Activated T-cell treated with anti-CD3 and anti-CD28 coated beads, Interleukin-2, amount 50 U/mL, for 4 hours (primary cell): ENCODE data around the gene ST8SIA3. TPM values are rescaled to one million over a fixed set of nuclear protein-coding genes. Genes with fewer than 3 reads are reported as not detected.

Source experiments
- ATAC-seq, 2 donors: fragments of 200-7000 bp; cut with Tn5 transposase; one replicate each; pipeline ENCODE4 v1.10.0; 2021
- DNase-seq: peaks from one replicate; pipeline ENCODE4 v3.0.0-alpha.2; 2020
- H3K27me3 Mint-ChIP-seq: one replicate; pipeline ENCODE4 v1.8.0; 2021; ENCODE audit warnings: low read depth, mixed read lengths
- H3K36me3 Mint-ChIP-seq: one replicate; pipeline ENCODE4 v1.8.0; 2022; ENCODE audit warnings: mixed read lengths; ENCODE audit not compliant: insufficient read depth
- H3K4me1 Mint-ChIP-seq: one replicate; pipeline ENCODE4 v1.8.0; 2021; ENCODE audit warnings: low read depth, mixed read lengths
- H3K4me3 Mint-ChIP-seq: one replicate; pipeline ENCODE4 v1.8.0; 2021; ENCODE audit warnings: mild to moderate bottlenecking, moderate library complexity, mixed read lengths
- H3K9me3 Mint-ChIP-seq: one replicate; pipeline ENCODE4 v1.8.0; 2021; ENCODE audit warnings: mixed read lengths
- total RNA-seq, 3 donors: library from RNA; stranded (reverse); gene quantifications; one replicate each; pipeline ENCODE4 v1.2.1, GENCODE V29; 2021

The ST8SIA3 gene, protein sequence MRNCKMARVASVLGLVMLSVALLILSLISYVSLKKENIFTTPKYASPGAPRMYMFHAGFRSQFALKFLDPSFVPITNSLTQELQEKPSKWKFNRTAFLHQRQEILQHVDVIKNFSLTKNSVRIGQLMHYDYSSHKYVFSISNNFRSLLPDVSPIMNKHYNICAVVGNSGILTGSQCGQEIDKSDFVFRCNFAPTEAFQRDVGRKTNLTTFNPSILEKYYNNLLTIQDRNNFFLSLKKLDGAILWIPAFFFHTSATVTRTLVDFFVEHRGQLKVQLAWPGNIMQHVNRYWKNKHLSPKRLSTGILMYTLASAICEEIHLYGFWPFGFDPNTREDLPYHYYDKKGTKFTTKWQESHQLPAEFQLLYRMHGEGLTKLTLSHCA
- not detected for total RNA-seq

DNA sequence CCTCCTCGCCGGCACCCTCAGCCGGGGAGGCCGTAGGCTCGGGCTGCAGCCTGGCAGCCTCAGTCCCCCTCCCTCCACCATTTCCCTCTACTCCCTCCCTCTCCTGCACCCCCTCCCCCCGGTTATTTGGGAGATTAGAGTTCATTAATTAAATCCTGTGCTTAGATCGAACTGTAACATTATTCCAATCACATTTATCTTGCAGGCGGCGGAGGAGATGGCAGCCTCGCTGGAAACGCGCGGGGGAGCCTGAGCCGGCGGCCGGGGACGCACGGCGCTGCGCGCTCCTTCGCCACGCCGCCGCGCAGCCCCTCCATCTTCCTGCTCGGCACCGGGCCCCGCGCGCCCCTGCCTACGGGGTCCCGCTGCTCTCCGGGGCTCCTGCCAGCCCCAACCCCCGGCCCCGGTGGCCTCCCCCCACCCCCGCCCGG lies at the start of gene ST8SIA3:
Gene ST8SIA3, plus strand, starts transcription at position 287 of the 431 bp plus-strand sequence. CDS start 290 bp downstream, outside the sequence.
- Mint-ChIP-seq H3K9me3 (peaks cover 5% of the 10 kb centered on the region), H3K36me3 (no peaks in the 10 kb centered on the region), H3K4me1 (no peaks in the 10 kb centered on the region), H3K4me3 (no peak within 1 kb of the TSS), H3K27me3 (peaks cover 51% of the 10 kb centered on the region)
- ATAC-seq (no peak), DNase-seq (no peak)

DNA sequence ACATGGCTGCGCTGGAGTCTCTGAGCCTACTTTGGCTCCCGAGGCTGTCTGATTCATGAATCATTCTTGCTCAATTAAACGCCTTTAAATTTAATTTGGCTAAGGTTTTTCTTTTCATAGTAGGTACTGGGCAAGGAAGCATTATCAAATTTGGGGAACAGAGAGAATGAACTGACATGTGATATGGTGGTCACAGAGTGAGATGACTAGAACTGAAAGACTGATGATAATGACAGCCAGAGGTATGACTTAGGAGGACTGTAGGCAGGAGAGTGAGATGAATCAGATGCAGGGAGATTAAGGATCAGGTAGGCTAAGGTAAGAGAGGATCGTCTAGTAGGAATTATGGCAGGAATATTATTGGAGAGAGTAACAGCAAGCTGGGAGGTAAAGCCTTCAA lies 40.9 kb upstream of the ST8SIA3 start:
- H3K4me3 Mint-ChIP-seq = no peak overlapping the region
- peaks cover 3% of the 10 kb centered on the region for H3K9me3 Mint-ChIP-seq
- no peak for DNase-seq
- no peaks in the 10 kb centered on the region for H3K4me1 Mint-ChIP-seq
- no peaks in the 10 kb centered on the region for H3K27me3 Mint-ChIP-seq
- ATAC-seq = no peak
- H3K36me3 Mint-ChIP-seq = no peaks in the 10 kb centered on the region

DNA sequence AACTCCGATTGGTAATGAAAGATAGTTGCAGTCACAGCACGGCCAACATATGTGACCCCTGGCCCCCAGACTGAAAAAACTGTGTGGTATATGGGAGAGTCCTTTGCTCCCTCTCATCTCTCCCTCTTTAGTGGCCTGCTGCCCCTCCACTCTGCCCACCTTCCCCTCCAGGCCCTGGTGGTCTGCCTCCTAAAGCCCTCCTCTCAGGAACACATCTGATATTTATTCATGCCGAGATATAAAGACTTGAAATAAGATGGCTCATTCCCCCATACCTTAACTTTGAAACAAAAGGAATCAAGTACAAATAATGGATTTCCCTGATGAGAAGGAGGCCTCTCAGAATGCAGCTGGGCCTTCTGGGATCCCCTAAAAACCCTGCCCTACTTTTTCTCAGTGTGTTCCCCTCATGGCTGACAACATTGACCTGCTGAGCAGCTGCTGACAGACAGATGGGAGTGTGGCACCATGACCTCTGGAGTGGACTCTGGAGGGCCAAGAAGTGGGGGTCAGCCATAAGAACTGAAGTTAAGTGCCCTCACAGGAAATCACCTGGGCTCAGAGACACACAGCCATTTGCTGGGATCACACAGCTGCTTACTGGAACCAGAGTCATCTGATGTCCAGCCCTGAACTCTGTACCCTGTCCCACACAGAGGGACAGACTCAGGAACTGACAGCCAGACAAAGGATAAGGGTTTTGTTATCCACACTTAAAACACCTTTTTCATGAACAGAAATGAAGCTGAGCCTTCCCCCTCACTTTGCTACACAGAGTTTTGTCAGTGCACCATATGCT lies 39.8 kb upstream of the ST8SIA3 start:
- H3K9me3 Mint-ChIP-seq = peaks cover 3% of the 10 kb centered on the region

DNA sequence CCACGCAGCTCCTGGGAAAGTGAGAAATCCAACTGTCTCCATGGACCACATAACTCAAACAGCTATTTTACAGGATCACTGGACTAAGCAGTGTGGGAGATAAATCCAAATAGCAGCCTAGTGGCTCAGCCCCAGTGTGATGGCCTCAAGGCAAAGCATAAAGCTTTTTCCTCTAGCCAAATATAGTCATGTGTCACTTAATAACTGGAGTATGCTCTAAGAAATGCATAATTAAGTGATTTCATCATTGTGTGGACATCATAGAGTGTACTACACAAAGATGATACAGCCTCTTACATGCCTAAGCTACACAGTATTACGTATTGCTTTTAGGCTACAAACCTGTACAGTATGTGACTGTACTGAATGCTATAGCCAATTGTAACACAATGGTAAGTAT lies 31.8 kb upstream of the ST8SIA3 start:
- H3K36me3 Mint-ChIP-seq = no peaks in the 10 kb centered on the region
- DNase-seq (no peak), ATAC-seq (no peak)
- H3K4me1 Mint-ChIP-seq = no peaks in the 10 kb centered on the region
- H3K27me3 Mint-ChIP-seq = peaks cover 2% of the 10 kb centered on the region
- no peak overlapping the region for H3K4me3 Mint-ChIP-seq
- peaks cover 6% of the 10 kb centered on the region for H3K9me3 Mint-ChIP-seq

More for the DNA sequence above, 39.8 kb upstream of the ST8SIA3 start:
- DNase-seq (no peak), ATAC-seq (no peak)
- Mint-ChIP-seq H3K27me3 (no peaks in the 10 kb centered on the region), H3K4me1 (no peaks in the 10 kb centered on the region), H3K4me3 (no peak overlapping the region), H3K36me3 (no peaks in the 10 kb centered on the region)

DNA sequence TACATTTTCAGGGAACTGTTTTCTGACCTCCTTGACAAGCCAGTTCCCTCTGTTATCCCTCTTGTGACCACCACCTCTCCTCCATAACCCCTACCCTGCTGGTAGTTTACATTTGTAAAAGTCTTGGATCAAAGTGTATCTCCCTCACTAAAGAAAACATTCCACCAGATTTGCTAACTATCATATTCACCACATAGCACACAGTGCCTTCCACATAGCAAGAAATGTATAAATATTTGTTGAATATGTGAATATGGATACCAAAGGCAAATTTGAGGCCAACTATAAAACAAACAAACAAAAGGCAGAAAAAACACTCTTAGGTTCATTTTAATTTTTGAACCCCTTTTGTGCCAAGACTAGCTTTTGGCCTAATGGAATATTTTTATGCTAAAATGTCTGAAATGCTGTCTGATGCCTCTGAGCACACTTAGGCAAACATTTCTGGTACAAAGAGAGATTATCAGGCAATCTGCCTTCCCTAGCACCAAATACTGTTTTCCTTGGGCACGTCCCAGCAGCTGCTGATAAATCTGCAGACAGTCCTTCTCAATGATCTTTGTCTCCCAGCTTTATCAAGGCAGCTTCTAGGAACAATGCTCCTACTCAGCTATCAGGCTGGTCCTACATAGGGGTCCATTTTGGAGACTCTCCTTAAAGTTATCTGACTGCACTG lies 26.7 kb upstream of the ST8SIA3 start:
- Mint-ChIP-seq H3K4me1 (no peaks in the 10 kb centered on the region), H3K27me3 (peaks cover 2% of the 10 kb centered on the region), H3K36me3 (no peaks in the 10 kb centered on the region), H3K4me3 (no peak overlapping the region), H3K9me3 (peaks cover 9% of the 10 kb centered on the region)
- no peak for DNase-seq
- no peak for ATAC-seq

DNA sequence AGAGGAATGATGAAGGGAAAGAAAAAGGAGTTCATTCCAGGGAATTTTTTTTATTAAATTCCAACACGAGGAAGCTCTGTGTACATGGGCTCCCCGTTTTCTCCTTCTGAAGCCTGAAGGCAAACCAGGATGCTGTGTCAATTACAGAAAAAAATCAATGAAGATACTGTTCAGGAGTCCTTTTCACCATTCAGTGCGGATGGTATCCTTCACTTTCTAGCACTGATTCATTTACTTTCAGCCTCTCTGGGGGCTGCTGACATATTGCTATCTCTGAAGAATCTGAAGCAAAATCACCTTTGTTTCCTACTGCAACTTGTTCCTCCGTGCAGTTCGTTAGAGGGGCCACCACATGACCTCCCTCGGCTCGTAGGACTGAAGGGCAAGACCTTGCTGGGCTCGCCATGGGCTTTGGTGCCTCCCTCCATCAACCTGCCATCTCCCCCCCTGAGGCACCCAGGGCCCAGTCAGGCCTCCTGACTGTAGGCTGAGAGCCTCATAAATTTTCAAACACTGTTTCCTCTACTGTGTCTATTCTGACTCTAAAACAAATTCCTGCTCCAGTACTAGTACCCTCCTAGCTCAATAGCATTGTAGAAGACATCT lies 25.5 kb upstream of the ST8SIA3 start:
- H3K36me3 Mint-ChIP-seq = no peaks in the 10 kb centered on the region

DNA sequence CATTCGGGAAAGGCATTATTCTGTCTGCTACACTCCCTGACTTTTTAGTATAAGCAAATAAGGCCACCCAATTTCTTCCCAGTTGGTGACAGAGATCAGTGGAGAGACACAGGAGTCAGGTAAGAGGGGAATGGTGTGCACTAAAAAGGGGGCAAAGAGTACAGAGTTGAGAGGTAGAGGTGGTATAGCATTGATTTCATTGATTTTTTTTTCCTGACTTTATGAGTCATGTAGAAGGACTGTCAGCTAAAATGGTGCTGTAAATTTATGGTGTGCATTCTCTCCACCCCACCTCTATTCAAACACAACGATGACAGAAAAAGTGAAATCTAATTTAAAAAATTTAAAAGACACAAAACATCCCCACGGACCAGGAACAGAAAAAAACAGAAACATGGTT lies 23.7 kb upstream of the ST8SIA3 start:
- no peak for ATAC-seq
- no peak for DNase-seq
- H3K4me1 Mint-ChIP-seq = no peaks in the 10 kb centered on the region
- H3K27me3 Mint-ChIP-seq = no peaks in the 10 kb centered on the region
- no peak overlapping the region for H3K4me3 Mint-ChIP-seq
- peaks cover 9% of the 10 kb centered on the region for H3K9me3 Mint-ChIP-seq
- H3K36me3 Mint-ChIP-seq = no peaks in the 10 kb centered on the region

More for the DNA sequence above, 25.5 kb upstream of the ST8SIA3 start:
- Mint-ChIP-seq H3K4me3 (no peak overlapping the region), H3K4me1 (no peaks in the 10 kb centered on the region), H3K9me3 (peaks cover 9% of the 10 kb centered on the region), H3K27me3 (peaks cover 2% of the 10 kb centered on the region)
- ATAC-seq (no peak), DNase-seq (no peak)

DNA sequence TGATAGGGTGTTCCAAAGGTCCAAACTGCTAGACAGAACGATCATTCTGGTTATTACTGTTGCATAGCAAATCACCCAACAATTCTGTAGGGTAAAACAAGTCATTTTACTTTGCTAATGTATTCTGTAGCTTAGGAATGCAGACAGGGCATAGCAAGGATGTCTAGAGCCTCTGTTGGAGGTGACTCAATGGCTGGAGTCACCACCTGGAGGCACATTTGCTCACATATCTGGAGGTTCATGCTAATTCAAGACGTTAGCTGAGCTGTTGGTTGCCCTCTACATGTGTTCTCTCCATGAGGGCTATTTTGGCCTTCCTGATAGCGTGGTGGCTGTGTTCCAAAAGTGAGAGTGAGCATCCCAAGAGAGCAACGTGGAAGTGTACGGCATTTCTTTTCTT lies 22.5 kb upstream of the ST8SIA3 start:
- H3K27me3 Mint-ChIP-seq = no peaks in the 10 kb centered on the region
- ATAC-seq (no peak), DNase-seq (no peak)
- no peaks in the 10 kb centered on the region for H3K36me3 Mint-ChIP-seq
- no peak overlapping the region for H3K4me3 Mint-ChIP-seq
- H3K4me1 Mint-ChIP-seq = no peaks in the 10 kb centered on the region
- peaks cover 9% of the 10 kb centered on the region for H3K9me3 Mint-ChIP-seq

DNA sequence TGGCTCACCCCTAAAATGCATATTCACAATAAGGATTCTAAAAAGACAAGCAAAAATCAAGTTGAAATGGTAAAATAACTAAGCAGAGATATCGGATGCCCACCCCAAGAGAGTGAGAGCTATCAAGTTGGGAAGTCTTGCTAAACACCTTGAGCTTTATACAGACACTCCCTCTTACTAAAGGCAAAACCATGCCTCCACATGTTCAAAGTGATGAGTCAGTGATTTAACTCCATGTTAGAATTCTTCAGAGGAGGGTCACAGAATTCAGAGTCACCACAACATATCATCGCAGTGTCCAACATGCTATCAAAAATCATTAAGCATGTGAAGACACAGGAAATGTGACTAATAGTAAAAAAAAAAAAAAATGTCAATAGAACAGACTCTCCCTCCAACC lies 20.6 kb upstream of the ST8SIA3 start:
- no peak for ATAC-seq
- Mint-ChIP-seq H3K4me1 (no peaks in the 10 kb centered on the region), H3K9me3 (peaks cover 4% of the 10 kb centered on the region), H3K4me3 (no peak overlapping the region), H3K36me3 (no peaks in the 10 kb centered on the region), H3K27me3 (no peaks in the 10 kb centered on the region)
- no peak for DNase-seq

DNA sequence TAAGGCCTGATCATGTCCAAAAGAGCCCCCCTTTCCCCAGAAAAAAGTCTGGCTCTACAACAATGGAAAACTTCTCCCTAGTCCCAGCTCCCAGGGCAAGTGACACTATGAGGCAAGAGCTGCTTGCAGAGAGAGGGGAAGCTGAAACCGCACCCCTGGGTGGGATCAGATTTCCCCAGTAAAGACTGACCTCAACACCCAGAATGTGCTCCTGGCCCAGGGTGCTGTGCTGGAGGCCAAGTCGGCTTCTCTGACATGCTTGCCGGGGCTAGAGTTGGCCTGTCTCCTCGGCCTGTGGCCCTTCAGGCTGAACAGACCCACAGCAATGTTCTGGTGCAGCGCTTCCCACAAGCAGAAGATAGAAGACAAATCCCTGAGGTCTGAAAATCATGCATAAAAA lies 18.4 kb upstream of the ST8SIA3 start:
- Mint-ChIP-seq H3K36me3 (no peaks in the 10 kb centered on the region), H3K4me3 (no peak overlapping the region), H3K4me1 (no peaks in the 10 kb centered on the region), H3K9me3 (no peaks in the 10 kb centered on the region), H3K27me3 (peaks cover 4% of the 10 kb centered on the region)
- ATAC-seq (no peak), DNase-seq (no peak)

DNA sequence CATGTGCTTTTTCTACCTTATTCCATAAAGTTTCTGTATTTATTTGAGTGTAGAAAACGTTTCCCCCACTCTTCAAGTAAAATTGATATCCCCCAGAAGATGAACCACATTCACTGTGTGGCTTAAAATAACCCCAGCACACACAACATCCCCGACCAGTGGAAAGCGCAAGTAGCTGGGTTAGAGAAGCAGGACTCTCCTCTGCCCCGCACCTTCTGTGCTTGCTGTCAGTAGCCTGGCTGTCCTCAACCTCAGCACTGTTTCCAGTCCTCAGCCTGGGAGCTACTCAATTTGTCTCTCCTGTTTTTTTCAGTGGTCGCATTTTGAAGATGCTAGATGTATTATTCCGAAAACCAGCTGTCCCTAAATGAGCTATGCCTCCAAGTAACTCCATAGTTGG lies 18.0 kb upstream of the ST8SIA3 start:
- H3K36me3 Mint-ChIP-seq = no peaks in the 10 kb centered on the region
- no peaks in the 10 kb centered on the region for H3K9me3 Mint-ChIP-seq
- no peak for DNase-seq
- H3K4me1 Mint-ChIP-seq = no peaks in the 10 kb centered on the region
- H3K4me3 Mint-ChIP-seq = no peak overlapping the region
- H3K27me3 Mint-ChIP-seq = peaks cover 4% of the 10 kb centered on the region
- no peak for ATAC-seq

DNA sequence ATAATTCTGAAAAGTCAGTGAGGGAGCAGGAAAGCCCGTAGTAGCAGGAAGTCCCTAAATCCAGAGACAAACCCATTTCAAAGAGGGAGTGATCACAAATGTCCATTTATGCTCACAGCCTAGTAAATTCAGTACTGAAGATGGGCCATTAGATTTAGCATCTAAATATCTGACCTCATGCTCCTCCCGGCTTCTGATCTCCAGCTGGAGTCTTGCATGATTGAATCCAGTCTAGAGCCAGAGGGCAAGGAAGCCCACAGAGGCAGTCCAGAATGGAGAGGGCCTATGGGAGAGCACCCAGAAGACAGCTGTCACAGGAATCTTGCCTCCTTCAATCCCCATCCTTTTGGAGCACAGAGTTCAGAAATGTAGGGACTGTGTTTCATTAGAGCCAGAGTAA lies 16.0 kb upstream of the ST8SIA3 start:
- H3K4me3 Mint-ChIP-seq = no peak overlapping the region
- no peaks in the 10 kb centered on the region for H3K36me3 Mint-ChIP-seq
- H3K27me3 Mint-ChIP-seq = peaks cover 4% of the 10 kb centered on the region
- H3K4me1 Mint-ChIP-seq = no peaks in the 10 kb centered on the region
- H3K9me3 Mint-ChIP-seq = no peaks in the 10 kb centered on the region
- no peak for DNase-seq
- ATAC-seq = no peak

DNA sequence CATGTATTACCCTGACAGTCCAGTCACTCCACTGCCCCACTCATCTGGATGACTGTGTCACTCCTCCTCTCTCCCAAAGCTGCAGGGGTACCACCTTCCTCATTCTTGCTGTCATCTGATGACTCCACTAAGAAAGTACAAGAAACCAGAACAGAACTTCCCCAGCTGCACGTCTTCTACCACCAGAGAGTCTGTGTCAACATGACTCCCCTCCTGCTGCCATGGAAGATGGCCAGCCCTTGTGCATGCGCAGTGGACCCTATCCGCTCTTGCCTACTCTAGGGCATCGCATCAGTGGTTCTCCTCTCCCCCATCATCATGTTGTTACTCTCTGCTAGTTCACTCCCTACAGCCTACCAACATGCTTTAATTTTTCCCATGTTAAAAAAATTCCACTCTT lies 14.5 kb upstream of the ST8SIA3 start:
- Mint-ChIP-seq H3K9me3 (no peaks in the 10 kb centered on the region), H3K36me3 (no peaks in the 10 kb centered on the region), H3K27me3 (peaks cover 4% of the 10 kb centered on the region), H3K4me3 (no peak overlapping the region), H3K4me1 (no peaks in the 10 kb centered on the region)
- DNase-seq (no peak), ATAC-seq (no peak)

DNA sequence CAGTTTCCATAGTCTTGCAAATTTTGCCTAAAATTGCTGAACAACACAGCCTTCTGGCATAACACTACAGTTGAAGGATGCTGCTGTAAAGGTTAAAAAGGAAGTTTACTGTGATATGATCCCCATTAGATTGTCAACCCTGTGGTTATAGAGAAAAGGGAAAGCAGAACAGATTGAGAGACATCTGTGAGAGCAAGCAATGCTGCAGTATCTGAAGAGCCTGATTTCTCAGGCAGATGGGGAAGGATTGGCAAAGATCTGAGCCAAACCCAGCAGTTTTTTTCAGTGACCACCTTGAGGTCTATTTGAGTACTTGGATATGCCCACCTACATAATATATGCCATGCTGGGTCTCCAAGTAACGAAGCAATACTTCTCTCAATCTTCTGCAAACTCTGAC lies 8.5 kb upstream of the ST8SIA3 start:
- Mint-ChIP-seq H3K27me3 (peaks cover 8% of the 10 kb centered on the region), H3K9me3 (no peaks in the 10 kb centered on the region)
- no peak for DNase-seq

More for the DNA sequence above, 8.5 kb upstream of the ST8SIA3 start:
- Mint-ChIP-seq H3K4me1 (no peaks in the 10 kb centered on the region), H3K36me3 (no peaks in the 10 kb centered on the region), H3K4me3 (no peak overlapping the region)
- ATAC-seq = no peak
